Fibroblast of skin of right biceps (primary cell): ENCODE results near the gene GDAP1L1.
"Not testable (repeated sequence)": the region's sequence is repeated elsewhere in the genome, so short reads cannot be mapped to it uniquely, and the experiment has no call there.

ENCODE experiments used
- DNase-seq: peaks from one replicate; pipeline ENCODE4 v3.0.0-alpha.2; 2013

GDAP1L1 gene

DNA sequence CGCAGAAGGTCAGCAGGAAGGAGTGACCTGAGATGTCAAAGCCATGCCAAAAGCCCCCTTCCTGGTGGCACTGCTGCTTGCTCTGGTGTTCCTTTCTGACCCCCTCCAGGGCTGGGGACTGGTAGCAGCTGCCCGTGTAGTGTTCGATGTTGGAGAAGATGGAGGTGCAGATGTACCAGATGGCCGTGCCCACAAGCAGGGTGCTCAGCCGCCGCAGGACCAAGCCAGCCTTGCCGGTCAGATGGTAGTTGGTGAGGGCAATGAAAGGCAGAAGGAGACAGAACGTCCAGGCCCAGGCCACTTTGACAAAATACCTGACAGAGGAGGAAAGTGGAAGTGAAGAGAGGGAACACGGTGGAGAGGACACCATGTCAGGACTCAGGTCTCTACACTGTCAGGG lies 59.8 kb downstream of the GDAP1L1 start:
- no peak for DNase-seq

DNA sequence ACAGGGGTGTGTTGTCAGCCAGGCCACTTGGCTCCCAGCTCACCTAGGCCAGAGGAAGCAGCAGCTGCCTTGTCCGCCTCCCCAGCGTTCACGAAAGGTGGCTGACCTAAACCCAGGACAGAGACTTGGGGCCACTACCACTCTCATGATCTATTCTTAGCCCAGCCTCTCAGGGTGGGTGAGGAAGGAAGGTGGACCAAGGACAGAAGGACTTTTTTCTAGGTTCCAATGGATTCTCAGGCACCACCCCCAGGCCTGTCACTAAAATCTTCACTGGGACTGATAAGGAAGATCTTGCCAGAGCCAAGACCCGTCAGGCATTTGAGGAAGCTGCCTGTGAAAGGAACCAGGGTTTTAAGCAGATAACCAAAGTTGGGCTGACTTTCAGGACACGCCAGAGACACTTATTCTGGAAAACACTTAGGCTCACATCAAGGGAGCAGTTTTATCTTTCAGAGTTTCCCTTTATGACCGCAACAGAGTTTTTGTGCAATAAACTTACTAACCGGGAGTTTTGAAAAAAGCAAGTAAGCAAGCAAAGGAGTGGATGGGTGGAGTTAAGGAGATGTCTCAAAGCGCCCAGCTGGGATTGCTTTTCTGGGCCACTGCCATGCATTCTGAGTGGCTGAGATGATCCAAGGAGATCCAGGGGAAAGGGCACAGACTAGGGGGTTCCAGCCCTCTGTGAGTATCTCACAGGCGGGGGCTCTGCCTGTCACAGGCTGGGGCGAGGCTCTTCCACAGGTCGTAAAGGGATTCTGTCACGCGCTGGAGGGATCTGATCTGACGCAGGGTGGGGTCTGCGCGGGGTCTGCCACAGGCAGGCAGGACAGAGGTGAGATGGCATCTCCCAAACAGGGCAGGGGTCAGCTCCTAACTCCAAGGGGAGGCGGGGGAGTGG lies 62.9 kb downstream of the GDAP1L1 start:
- DNase-seq: peak; percentile 47

DNA sequence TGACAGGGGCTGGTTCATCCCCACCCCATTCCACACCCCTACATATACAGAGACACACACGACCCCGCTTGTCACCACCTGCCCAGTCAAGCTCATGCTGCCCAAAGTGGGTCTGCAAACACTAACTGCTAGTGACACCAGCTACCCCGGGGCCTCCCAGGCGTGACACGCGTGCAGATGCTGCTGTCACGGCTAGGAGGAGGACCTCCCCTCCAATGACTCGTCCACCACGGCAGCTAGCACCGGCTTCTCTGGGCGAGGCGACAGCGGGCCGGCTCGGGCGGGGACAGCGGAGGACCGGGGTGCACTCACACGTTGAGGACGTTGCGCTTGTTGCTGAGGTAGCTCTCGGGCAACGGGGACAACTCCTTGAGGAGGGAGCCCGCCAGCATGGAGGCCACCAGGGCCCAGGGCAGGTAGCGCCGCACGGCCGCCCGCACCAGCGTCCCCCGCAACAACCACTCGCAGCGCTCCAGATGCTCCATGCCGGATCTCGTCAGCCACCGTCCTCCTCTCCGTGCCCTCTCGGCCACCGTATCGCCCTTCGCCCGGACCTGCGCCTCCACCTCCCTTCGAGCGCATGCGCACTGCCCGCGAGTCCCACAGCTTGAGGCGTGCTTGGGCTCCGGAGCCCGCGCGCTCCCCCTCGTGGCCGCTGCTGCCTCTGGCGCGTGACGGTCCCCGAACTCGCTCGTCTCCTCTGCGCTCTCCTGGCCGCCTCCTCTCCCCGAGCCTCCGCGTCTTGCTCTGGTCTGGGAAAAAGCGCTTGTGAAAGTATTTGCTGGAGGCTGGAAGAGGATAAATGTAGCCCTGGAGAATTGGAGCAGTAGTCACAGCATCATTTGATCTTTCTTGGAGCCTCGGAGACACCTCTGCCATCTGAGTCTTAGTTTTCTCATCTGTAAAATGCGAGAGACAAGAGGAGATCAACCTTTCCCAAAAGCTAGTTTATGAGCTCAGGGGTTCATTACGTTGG lies 63.8 kb downstream of the GDAP1L1 start, which contains the start of gene FITM2:
Gene FITM2 (minus strand): TSS at position 539 of the 976 bp plus-strand sequence. CDS start 54 bp downstream, at position 485.
- DNase-seq: peak; percentile 97

DNA sequence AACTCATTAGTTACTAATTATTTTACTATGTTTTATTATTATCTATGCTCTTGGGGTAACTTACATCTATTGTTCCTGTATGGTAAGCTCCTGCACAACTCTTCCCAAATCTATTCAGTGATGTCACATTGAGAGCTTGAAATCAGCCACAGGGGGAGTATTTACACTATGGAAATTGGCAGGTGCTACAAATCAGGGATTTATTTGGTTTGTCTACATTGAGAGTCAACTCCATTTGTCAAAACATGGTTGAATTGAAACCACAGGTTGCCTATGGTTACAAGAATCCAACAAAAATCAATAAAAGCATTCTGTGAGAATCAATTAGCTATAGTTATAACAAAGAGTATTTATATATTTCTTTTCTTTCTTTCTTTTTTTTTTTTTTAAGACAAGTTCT lies 67.8 kb downstream of the GDAP1L1 start:
- DNase-seq: no peak

DNA sequence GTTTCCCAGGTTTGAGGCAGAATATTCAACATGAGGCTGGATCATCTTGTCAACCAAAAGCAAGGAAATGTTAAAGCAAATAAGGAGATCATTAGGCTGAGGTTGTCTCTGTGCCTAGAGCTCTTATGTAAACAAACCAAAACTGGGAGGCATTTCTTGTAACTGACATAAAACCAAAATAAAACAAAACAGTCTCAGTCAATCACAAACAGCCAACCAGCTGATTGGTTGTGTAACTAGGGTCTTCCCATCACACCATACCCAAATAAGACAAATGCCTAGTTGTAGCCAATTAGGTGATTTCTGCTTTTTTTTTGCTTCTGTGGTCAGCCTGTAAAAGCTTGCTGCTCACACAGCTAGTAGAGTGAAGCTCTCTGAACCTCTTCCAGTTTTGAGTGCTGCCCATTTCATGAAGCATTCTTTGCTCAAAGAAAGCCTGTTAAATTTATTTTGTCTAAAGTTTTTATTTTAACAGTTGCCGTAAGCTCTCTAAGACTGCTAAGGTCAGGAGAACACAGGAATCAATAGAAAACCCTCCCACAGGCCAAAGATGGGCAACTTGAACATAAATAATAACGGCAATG lies 72.8 kb downstream of the GDAP1L1 start:
- no peak for DNase-seq

DNA sequence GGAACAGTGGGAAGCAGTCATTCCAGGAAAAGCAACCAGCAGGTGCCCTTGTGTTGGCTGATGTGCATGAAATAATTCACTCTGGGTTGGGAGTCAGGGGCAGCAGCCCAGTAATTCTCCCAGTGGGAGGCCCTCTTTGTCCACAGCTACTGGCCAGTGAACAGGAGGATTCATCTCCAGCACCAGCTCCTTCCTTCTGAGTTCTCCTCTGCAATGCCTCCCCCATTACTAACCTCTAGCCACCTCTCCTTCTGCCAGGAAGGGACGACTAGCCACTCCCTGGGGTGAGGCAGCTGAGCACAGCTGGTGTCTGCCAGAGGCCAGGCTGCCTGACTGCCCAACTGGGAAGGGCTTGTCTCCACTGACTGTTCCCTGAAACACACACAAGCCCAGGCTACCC lies 77.2 kb downstream of the GDAP1L1 start:
- DNase-seq: no peak

DNA sequence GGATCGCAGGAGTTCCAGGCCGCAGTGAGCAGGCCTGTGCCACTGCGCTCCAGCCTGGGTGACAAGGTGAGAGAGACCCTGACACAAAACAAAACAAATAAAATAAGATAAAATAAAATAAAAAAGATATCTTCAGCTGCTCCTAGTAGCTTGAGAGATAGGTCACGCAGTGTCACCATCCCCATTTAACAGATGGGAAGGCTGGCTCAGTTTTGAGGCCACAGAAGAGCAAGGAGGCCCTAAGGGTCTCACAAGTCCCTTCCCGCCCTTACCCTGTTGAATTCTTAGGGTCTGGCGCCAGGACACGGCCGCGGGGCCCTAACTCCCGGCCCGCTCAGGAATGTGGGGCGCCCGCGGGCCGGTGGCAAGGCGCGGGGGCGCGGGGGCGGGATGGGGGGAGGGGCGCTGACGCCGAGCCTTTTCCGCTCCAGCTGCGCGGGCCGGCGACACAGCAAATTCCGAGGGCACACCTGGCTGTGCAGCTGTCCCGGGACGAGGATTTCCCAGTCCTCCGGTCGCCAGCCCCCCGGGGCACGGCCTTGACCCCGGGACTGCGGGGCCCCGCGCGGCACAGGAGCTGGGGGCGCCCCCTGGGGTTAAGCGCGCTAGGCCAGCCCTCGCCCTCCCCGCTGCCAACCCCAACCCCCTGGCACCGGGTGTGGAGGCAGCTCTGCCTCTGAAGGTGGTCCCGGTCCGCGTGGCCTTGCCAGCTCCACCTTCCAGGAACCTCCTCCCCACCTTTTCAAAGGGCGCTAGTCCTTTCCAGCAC lies 79.5 kb downstream of the GDAP1L1 start:
- DNase-seq: no peak

DNA sequence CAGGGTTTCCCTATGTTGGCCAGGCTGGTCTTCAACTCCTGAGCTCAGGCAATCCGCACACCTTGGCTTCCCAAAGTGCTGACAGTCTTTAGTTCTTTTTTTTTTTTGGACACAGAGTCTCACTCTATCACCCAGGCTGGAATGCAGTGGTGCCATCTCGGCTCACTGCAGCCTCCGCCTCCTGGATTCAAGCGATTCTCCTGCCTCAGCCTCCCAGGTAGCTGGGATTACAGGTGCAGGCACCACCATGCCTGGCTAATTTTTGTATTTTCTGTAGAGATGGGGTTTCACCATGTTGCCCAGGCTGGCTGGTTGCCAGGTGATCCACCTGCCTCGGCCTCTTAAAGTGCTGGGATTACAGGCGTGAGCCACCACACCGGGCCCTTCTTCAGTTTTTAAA lies 80.6 kb downstream of the GDAP1L1 start:
- DNase-seq: not testable (repeated sequence)

DNA sequence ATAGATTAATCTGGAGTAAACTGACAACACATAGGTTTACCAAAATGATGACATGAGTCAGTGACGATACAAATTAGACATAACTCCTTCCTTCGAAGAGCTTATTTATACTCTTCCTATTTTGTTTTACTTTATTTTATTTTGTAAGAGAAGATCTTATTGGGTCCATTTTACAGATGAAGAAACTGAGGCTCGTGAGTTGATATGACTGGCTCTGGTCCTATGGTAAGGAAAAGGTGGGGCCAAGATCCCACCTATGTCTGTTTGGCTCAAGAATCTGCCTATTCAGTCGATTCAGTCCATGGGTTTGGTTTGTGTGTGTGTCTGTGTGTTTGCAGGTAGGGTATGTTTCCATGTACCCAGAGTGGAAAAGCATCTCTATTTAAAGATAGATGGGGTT lies 81.3 kb downstream of the GDAP1L1 start:
- DNase-seq: no peak
